Vagina (tissue), 2 donors: ENCODE measurements around the gene P2RX7.

Experiments used
- POLR2A ChIP-seq, 2 donors: fragments of 450-650 bp; IDR thresholded peaks; one replicate each; pipeline ENCODE4 v1.6.1; 2017; ENCODE audit warnings: antibody characterized with exemption in 2 of 2, mild to moderate bottlenecking in 2 of 2, moderate library complexity in 2 of 2
- POLR2AphosphoS5 ChIP-seq, 2 donors: sonication (generic); formaldehyde crosslinking; IDR thresholded peaks; one replicate each; pipeline ENCODE4 v1.9.0; 2017; ENCODE audit warnings: antibody characterized with exemption in 2 of 2, mild to moderate bottlenecking in 2 of 2, low read depth in 1 of 2; ENCODE audit not compliant: insufficient read depth in 1 of 2
- TF ChIP-seq, protein P1 (sequence below), 3 experiments: fragments of 450-650 bp in 2 of 3; fragments of 200-600 bp in 1 of 3; sonication (generic) in 1 of 3; IDR thresholded peaks; one replicate each; pipeline ENCODE4 v1.5.1; 2017 to 2019; ENCODE audit warnings: antibody characterized with exemption in 3 of 3, mild to moderate bottlenecking in 2 of 3, moderate library complexity in 2 of 3

DNA sequence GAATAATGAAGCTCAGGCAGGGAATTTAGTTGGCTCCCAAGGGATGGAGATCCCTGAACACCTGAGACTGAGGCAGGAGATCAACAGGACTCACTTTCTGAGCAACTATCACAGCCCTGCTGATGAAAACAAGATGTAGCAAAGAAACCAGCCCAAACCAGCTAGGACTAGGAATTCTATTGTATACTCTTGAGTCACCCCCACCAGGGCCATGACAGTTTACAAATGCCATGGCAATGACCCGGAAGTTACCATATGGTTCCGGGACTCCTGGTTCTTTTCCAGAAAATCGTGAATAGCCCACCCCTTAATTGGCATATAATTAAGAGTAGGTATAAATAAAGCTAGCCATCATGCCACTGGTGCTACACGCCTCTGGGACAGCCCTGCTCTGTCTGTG lies 47.6 kb upstream of the P2RX7 start:
- TF ChIP-seq, protein P1, sequence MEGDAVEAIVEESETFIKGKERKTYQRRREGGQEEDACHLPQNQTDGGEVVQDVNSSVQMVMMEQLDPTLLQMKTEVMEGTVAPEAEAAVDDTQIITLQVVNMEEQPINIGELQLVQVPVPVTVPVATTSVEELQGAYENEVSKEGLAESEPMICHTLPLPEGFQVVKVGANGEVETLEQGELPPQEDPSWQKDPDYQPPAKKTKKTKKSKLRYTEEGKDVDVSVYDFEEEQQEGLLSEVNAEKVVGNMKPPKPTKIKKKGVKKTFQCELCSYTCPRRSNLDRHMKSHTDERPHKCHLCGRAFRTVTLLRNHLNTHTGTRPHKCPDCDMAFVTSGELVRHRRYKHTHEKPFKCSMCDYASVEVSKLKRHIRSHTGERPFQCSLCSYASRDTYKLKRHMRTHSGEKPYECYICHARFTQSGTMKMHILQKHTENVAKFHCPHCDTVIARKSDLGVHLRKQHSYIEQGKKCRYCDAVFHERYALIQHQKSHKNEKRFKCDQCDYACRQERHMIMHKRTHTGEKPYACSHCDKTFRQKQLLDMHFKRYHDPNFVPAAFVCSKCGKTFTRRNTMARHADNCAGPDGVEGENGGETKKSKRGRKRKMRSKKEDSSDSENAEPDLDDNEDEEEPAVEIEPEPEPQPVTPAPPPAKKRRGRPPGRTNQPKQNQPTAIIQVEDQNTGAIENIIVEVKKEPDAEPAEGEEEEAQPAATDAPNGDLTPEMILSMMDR (IDR thresholded peaks at IDR 0.05) = no peak
- no peak for TF ChIP-seq POLR2A (IDR thresholded peaks at IDR 0.05)
- TF ChIP-seq POLR2AphosphoS5 (IDR thresholded peaks at IDR 0.05; ENCODE audit: insufficient read depth in 1 of 2, low read depth in 1 of 2) = no peak
